GM12874 (cell line): ENCODE measurements around the gene CCNYL1.

Source experiments
- CTCF ChIP-seq: IDR thresholded peaks from 2 replicates; pipeline ENCODE4 v1.5.1; 2011; ENCODE audit warnings: low read depth, mild to moderate bottlenecking, control low read depth, low read length, moderate library complexity; ENCODE audit not compliant: insufficient read depth

CCNYL1 gene

GRCh38 chr2:207784898-207785297, 73.5 kb downstream of the CCNYL1 start:
- TF ChIP-seq CTCF, result no peak

GRCh38 chr2:207787017-207787416, 75.6 kb downstream of the CCNYL1 start:
- TF ChIP-seq CTCF, result no peak

- TF ChIP-seq CTCF, result no peak
These were observed 76.4 kb downstream of the CCNYL1 start for GRCh38 chr2:207787800-207788199.

GRCh38 chr2:207790898-207791297, 79.5 kb downstream of the CCNYL1 start:
- no peak for TF ChIP-seq CTCF

GRCh38 chr2:207791579-207792243, 80.3 kb downstream of the CCNYL1 start:
- TF ChIP-seq CTCF, result no peak

- TF ChIP-seq CTCF, result no peak
These were observed 80.9 kb downstream of the CCNYL1 start for GRCh38 chr2:207792244-207792785.

GRCh38 chr2:207796585-207797350, 85.3 kb downstream of the CCNYL1 start:
- TF ChIP-seq CTCF, result no peak
